ENCODE data around the gene ANXA6. TPM values are rescaled to one million over a fixed set of nuclear protein-coding genes. Genes with fewer than 3 reads are reported as not detected.

The ANXA6 gene
- total RNA-seq, 2 experiments from 2014 or later = 481 to 495 TPM

DNA sequence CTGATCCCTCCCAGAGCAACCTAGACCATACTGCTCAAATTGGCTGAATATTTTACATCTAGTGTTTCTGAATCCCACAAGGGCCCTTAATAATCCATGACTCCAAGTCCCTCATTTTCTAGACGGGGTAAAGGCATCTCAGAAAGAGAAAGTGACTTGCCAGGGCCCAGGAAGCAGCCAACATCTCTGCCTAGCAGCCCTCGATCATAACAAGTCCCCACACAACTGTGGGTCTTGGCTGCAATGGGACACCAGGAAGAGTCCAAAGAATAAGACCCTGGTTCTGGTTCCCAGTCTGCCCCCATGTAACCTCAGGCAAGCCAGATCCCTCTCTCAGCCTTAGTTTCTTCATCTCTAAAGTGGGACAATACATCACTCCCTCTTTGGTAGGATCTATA, 6.3 kb downstream of the ANXA6 start:
- Mint-ChIP-seq H3K4me1 (ENCODE audit: low read depth) (peaks cover 93% of the 10 kb centered on the region), H3K9me3 (ENCODE audit: insufficient read depth) (no peaks in the 10 kb centered on the region)
- POLR2A ChIA-PET = interaction anchor here (0.5 to 3.3 kb wide), 9 partner anchors 9 to 1637 kb away, joined by 3 to 16 read pairs (median 3); partner anchors contain the start of genes GM2A and TNIP1

DNA sequence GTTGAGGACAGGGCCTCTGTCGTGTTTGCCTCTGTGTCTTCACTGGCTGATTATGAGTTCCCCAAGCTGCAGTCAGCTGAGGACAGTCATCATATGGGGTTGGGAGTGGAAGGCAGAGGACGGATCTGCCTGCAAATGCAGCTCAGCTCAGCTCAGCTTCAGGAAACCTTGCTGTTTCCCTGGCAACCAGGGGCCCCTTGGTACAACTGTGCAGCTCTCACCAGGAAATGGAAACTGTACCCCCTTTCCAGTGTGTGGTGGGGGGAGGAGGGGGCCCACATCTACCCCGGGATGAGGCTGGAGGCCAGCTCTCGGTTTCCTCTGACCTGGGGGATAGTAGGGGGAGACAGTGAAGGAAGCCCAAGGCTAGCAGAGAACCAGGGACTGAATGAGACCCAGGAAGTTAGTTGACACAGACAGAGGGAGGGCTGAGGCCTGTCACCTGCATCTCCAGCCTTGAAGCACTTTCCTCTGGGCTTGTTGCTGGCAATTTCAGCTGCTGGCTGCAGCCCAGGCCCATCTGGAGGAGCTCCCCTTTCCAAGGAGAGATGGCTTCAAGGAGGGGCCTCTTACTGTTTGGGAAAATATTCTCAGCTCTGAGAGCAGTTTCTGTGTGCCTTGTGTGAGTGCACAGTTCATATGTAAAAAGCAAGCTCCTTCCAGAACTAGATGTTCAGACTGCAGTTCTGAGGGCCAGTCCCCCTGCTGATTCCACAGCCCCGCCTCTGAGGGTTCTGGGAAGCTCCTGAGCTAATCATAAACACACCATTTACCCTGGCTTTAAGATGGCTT, 6.9 kb downstream of the ANXA6 start:
- no peaks in the 10 kb centered on the region for H3K9me3 Mint-ChIP-seq (ENCODE audit: insufficient read depth)
- H3K4me3 Mint-ChIP-seq = peak overlapping the region; percentile 64
- no peaks in the 10 kb centered on the region for H3K27me3 Mint-ChIP-seq (ENCODE audit: low read depth)
- H3K27ac Mint-ChIP-seq = peak overlapping the region; percentile 92
- ATAC-seq (peak; percentile 84), DNase-seq (peak; percentile 86)
- CTCF ChIA-PET = interaction anchor here (0.8 to 12.9 kb wide), 11 partner anchors 9 to 371 kb away, joined by 3 to 172 read pairs (median 9); partner anchors contain the start of gene SLC36A1
- H3K36me3 Mint-ChIP-seq (ENCODE audit: low read depth) = peaks cover 71% of the 10 kb centered on the region
- H3K4me1 Mint-ChIP-seq (ENCODE audit: low read depth) = peaks cover 93% of the 10 kb centered on the region
- POLR2A ChIA-PET = interaction anchor here (0.5 to 3.3 kb wide), 12 partner anchors 9 to 1638 kb away, joined by 3 to 16 read pairs (median 4); partner anchors contain the start of genes GM2A and TNIP1

More for the DNA sequence above, 6.3 kb downstream of the ANXA6 start:
- H3K27me3 Mint-ChIP-seq (ENCODE audit: low read depth) = no peaks in the 10 kb centered on the region
- DNase-seq (peak; percentile 36), ATAC-seq (no peak)
- peaks cover 70% of the 10 kb centered on the region for H3K36me3 Mint-ChIP-seq (ENCODE audit: low read depth)
- peak overlapping the region; percentile 92 for H3K27ac Mint-ChIP-seq
- CTCF ChIA-PET = interaction anchor here (0.8 to 12.9 kb wide), 8 partner anchors 10 to 372 kb away, joined by 3 to 172 read pairs (median 22); partner anchors contain the start of gene SLC36A1
- H3K4me3 Mint-ChIP-seq = peak overlapping the region; percentile 64

- Mint-ChIP-seq H3K9me3 (ENCODE audit: insufficient read depth) (no peaks in the 10 kb centered on the region), H3K4me1 (ENCODE audit: low read depth) (peaks cover 98% of the 10 kb centered on the region), H3K27me3 (ENCODE audit: low read depth) (no peaks in the 10 kb centered on the region), H3K4me3 (peak overlapping the region; percentile 49), H3K36me3 (ENCODE audit: low read depth) (peaks cover 77% of the 10 kb centered on the region), H3K27ac (peak overlapping the region; percentile 80)
- ChIA-PET POLR2A (interaction anchor here (1.1 to 3.3 kb wide), 2 partner anchors 9 to 23 kb away, joined by 4 to 16 read pairs; partner anchors contain the start of gene ANXA6), CTCF (interaction anchor here (1.6 to 12.9 kb wide), 9 partner anchors 7 to 97 kb away, joined by 3 to 172 read pairs (median 20); partner anchors contain the start of gene ANXA6)
- ATAC-seq (peak; percentile 16), DNase-seq (peak; percentile 55)
Observed at GRCh38 chr5:151148583-151148982, 9.0 kb downstream of the ANXA6 start.

DNA sequence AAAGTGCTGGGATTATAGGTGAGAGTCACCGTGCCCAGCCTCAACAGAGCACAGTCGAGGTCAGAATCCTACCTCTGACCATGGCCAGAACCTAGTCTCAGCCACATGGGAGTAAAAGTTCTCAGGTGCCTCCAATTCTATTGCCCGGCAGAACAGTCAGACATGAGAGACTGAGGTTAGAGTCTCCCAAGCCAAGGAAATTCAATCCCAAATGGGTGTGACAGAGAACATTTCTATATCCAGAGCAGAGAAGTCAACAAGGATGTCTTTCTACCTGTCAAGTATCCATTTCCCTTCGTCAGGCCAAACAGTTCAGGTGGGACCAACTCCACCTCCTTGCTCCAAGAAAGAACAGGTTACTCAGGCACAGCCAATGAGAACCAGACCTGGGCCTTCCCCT, 10.5 kb downstream of the ANXA6 start:
- H3K27ac Mint-ChIP-seq = peak overlapping the region; percentile 31
- no peaks in the 10 kb centered on the region for H3K27me3 Mint-ChIP-seq (ENCODE audit: low read depth)
- POLR2A ChIA-PET = interaction anchor here (1.2 kb wide), 1 partner anchor 10 kb away, joined by 4 read pairs; the partner anchor contains the start of gene ANXA6
- CTCF ChIA-PET = interaction anchor here (1.8 to 12.9 kb wide), 3 partner anchors 12 to 22 kb away, joined by 4 to 172 read pairs (median 90); no protein-coding TSS in a partner anchor
- H3K36me3 Mint-ChIP-seq (ENCODE audit: low read depth) = peaks cover 74% of the 10 kb centered on the region
- no peak overlapping the region for H3K4me3 Mint-ChIP-seq
- ATAC-seq (no peak), DNase-seq (no peak)
- peaks cover 97% of the 10 kb centered on the region for H3K4me1 Mint-ChIP-seq (ENCODE audit: low read depth)
- H3K9me3 Mint-ChIP-seq (ENCODE audit: insufficient read depth) = no peaks in the 10 kb centered on the region

GRCh38 chr5:151146061-151146460, 11.5 kb downstream of the ANXA6 start:
- peaks cover 73% of the 10 kb centered on the region for H3K36me3 Mint-ChIP-seq (ENCODE audit: low read depth)
- no peaks in the 10 kb centered on the region for H3K27me3 Mint-ChIP-seq (ENCODE audit: low read depth)
- POLR2A ChIA-PET = interaction anchor here (0.6 kb wide), 1 partner anchor 21 kb away, joined by 3 read pairs; no protein-coding TSS in a partner anchor
- ATAC-seq (no peak), DNase-seq (no peak)
- CTCF ChIA-PET = interaction anchor here (5.3 to 12.9 kb wide), 3 partner anchors 18 to 21 kb away, joined by 64 to 172 read pairs (median 74); no protein-coding TSS in a partner anchor
- no peak overlapping the region for H3K4me3 Mint-ChIP-seq
- H3K27ac Mint-ChIP-seq = peak overlapping the region; percentile 56
- H3K4me1 Mint-ChIP-seq (ENCODE audit: low read depth) = peaks cover 97% of the 10 kb centered on the region
- no peaks in the 10 kb centered on the region for H3K9me3 Mint-ChIP-seq (ENCODE audit: insufficient read depth)

- ChIA-PET CTCF (interaction anchor here (1.7 to 7.8 kb wide), 3 partner anchors 19 to 30 kb away, joined by 7 to 74 read pairs (median 64); no protein-coding TSS in a partner anchor), POLR2A (interaction anchor here (1.2 kb wide), 1 partner anchor 96 kb away, joined by 3 read pairs; no protein-coding TSS in a partner anchor)
- H3K36me3 Mint-ChIP-seq (ENCODE audit: low read depth) = peaks cover 79% of the 10 kb centered on the region
- H3K4me3 Mint-ChIP-seq = no peak overlapping the region
- no peak for ATAC-seq
- H3K27me3 Mint-ChIP-seq (ENCODE audit: low read depth) = no peaks in the 10 kb centered on the region
- no peak overlapping the region for H3K27ac Mint-ChIP-seq
- H3K9me3 Mint-ChIP-seq (ENCODE audit: insufficient read depth) = no peaks in the 10 kb centered on the region
- H3K4me1 Mint-ChIP-seq (ENCODE audit: low read depth) = peaks cover 95% of the 10 kb centered on the region
- no peak for DNase-seq
Observed at GRCh38 chr5:151144922-151145321, 12.7 kb downstream of the ANXA6 start.

GRCh38 chr5:151144275-151144674, 13.3 kb downstream of the ANXA6 start:
- DNase-seq = no peak
- Mint-ChIP-seq H3K27me3 (ENCODE audit: low read depth) (no peaks in the 10 kb centered on the region), H3K36me3 (ENCODE audit: low read depth) (peaks cover 83% of the 10 kb centered on the region), H3K4me1 (ENCODE audit: low read depth) (peaks cover 95% of the 10 kb centered on the region), H3K27ac (no peak overlapping the region), H3K9me3 (ENCODE audit: insufficient read depth) (no peaks in the 10 kb centered on the region), H3K4me3 (no peak overlapping the region)
- ChIA-PET CTCF (interaction anchor here (1.7 to 7.8 kb wide), 3 partner anchors 18 to 29 kb away, joined by 7 to 74 read pairs (median 64); no protein-coding TSS in a partner anchor), POLR2A (interaction anchor here (1.0 to 3.3 kb wide), 3 partner anchors 12 to 97 kb away, joined by 3 to 24 read pairs (median 3); partner anchors contain the start of gene ANXA6)
- no peak for ATAC-seq

GRCh38 chr5:151143645-151144044, 13.9 kb downstream of the ANXA6 start:
- POLR2A ChIA-PET = interaction anchor here (1.0 to 3.3 kb wide), 5 partner anchors 10 to 98 kb away, joined by 3 to 24 read pairs (median 4); partner anchors contain the start of gene ANXA6
- peak overlapping the region; percentile 47 for H3K27ac Mint-ChIP-seq
- no peaks in the 10 kb centered on the region for H3K9me3 Mint-ChIP-seq (ENCODE audit: insufficient read depth)
- ATAC-seq (no peak), DNase-seq (no peak)
- H3K4me3 Mint-ChIP-seq = no peak overlapping the region
- peaks cover 85% of the 10 kb centered on the region for H3K36me3 Mint-ChIP-seq (ENCODE audit: low read depth)
- CTCF ChIA-PET = interaction anchor here (1.0 to 7.8 kb wide), 4 partner anchors 12 to 28 kb away, joined by 3 to 74 read pairs (median 36); no protein-coding TSS in a partner anchor
- H3K27me3 Mint-ChIP-seq (ENCODE audit: low read depth) = no peaks in the 10 kb centered on the region
- H3K4me1 Mint-ChIP-seq (ENCODE audit: low read depth) = peaks cover 95% of the 10 kb centered on the region

DNA sequence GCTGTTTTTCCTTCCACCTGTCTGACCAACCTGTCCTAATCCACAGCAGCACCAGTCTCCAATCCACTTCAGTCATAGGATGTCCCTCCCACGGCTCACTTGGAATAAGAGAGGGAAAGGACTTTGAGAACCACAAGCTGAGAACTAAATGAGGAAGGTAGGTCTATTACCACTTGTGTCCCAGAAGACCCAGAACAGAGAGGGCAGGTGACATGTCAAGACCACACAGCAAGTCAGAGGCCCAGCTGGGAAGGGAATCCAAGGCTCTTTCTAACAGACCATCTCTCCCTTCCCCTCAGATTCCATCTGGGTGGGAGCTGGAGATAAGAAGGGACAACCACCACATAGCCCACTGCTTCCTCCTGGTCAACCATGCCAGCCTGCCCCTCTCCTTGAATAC, 14.6 kb downstream of the ANXA6 start:
- no peak overlapping the region for H3K4me3 Mint-ChIP-seq
- no peaks in the 10 kb centered on the region for H3K9me3 Mint-ChIP-seq (ENCODE audit: insufficient read depth)
- ATAC-seq (no peak), DNase-seq (no peak)
- ChIA-PET CTCF (interaction anchor here (1.0 to 7.8 kb wide), 7 partner anchors 7 to 71 kb away, joined by 3 to 74 read pairs (median 10); no protein-coding TSS in a partner anchor), POLR2A (interaction anchor here (1.3 to 3.3 kb wide), 4 partner anchors 8 to 71 kb away, joined by 4 to 24 read pairs (median 14); partner anchors contain the start of gene ANXA6)
- peaks cover 95% of the 10 kb centered on the region for H3K4me1 Mint-ChIP-seq (ENCODE audit: low read depth)
- no peaks in the 10 kb centered on the region for H3K27me3 Mint-ChIP-seq (ENCODE audit: low read depth)
- peaks cover 85% of the 10 kb centered on the region for H3K36me3 Mint-ChIP-seq (ENCODE audit: low read depth)
- peak overlapping the region; percentile 47 for H3K27ac Mint-ChIP-seq

DNA sequence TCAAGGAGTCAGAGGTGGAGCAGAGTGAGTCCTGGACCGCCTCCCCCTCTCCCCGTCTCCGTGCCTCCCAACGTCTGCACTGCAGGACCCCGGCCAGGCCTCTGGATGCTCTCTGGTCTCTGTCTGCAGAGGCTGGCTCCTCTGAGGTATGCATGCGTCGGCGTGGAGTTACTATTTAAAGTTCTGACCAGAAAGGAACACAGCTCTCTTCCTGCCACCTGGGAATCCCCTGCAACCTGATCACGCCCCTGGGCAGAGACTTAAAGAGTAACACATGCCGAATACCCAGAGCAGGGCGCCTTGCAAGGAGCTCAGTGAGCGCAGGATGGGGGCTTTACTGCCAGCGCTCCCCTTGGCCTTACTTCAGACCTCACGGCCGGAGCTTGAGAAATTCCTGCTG, 16.0 kb downstream of the ANXA6 start:
- Mint-ChIP-seq H3K27ac (peak overlapping the region; percentile 76), H3K4me1 (ENCODE audit: low read depth) (peaks cover 93% of the 10 kb centered on the region), H3K27me3 (ENCODE audit: low read depth) (no peaks in the 10 kb centered on the region), H3K4me3 (peak overlapping the region; percentile 58), H3K36me3 (ENCODE audit: low read depth) (peaks cover 87% of the 10 kb centered on the region), H3K9me3 (ENCODE audit: insufficient read depth) (no peaks in the 10 kb centered on the region)
- ChIA-PET POLR2A (interaction anchor here (1.0 to 3.3 kb wide), 7 partner anchors 9 to 55 kb away, joined by 3 to 24 read pairs (median 8); partner anchors contain the start of gene ANXA6), CTCF (interaction anchor here (0.6 to 7.8 kb wide), 16 partner anchors 9 to 382 kb away, joined by 3 to 74 read pairs (median 4); no protein-coding TSS in a partner anchor)
- ATAC-seq (peak; percentile 79), DNase-seq (peak; percentile 70)

Data from activated CD8-positive, alpha-beta T cell treated with anti-CD3 and anti-CD28 coated beads, Interleukin-2, amount 10 ng/mL, durations not matched to agents 7 days and 5 days (primary cell).